ENCODE results near the gene WNT3.

WNT3 gene

GRCh38 chr17:46742565-46743270 is 75.8 kb downstream of the WNT3 start (continued):
- TF ChIP-seq ZNF184 (tag by site-specific recombination; IDR thresholded peaks at IDR 0.05) (peak; percentile 95), ZNF132 (tag by site-specific recombination; IDR thresholded peaks at IDR 0.05; ENCODE audit: borderline replicate concordance) (0 out of 2 replicates have a peak, but pooled peaks have one; percentile 34), INSM2 (tag by site-specific recombination; IDR thresholded peaks at IDR 0.05) (no peak), ZBTB44 (tag by site-specific recombination; IDR thresholded peaks at IDR 0.05) (peak; percentile 71), ZNF549 (tag by site-specific recombination; IDR thresholded peaks at IDR 0.05) (peak; percentile 38; the same call in 1 of the 2 replicates)

GRCh38 chr17:46741122-46741730 is 77.3 kb downstream of the WNT3 start:
- H3K4me3 ChIP-seq (ENCODE audit: low read depth, low read length): no peak overlapping the region
- CTCF ChIA-PET: interaction anchor here (1.3 kb wide), 1 partner anchor 94 kb away, joined by 3 read pairs; no protein-coding TSS in a partner anchor

GRCh38 chr17:46739982-46740381 is 78.5 kb downstream of the WNT3 start:
- Histone ChIP-seq H3K36me3 (ENCODE audit: control insufficient read depth in 2 of 2, insufficient read depth in 1 of 2, low read length in 2 of 2) (no peaks in the 10 kb centered on the region), H3K27ac (ENCODE audit: extremely low read depth, low read depth, low read length) (no peak overlapping the region), H3K4me3 (ENCODE audit: low read depth, low read length) (no peak overlapping the region), H3K4me1 (ENCODE audit: control insufficient read depth, insufficient read depth, low read length) (peaks cover 5% of the 10 kb centered on the region), H3K9me3 (ENCODE audit: control insufficient read depth, insufficient read depth, low read depth, low read length) (no peaks in the 10 kb centered on the region)
- POLR2A ChIA-PET: no interaction called here
- CTCF ChIA-PET: interaction anchor here (0.6 kb wide), 1 partner anchor 1715 kb away, joined by 3 read pairs; no protein-coding TSS in a partner anchor
- TF ChIP-seq ZNF473 (tag by site-specific recombination; IDR thresholded peaks at IDR 0.05) (no peak), ZNF701 (tag by site-specific recombination; IDR thresholded peaks at IDR 0.05) (no peak), TCF7L2 (IDR thresholded peaks at IDR 0.05; ENCODE audit: borderline replicate concordance, low read depth, low read length) (no peak), OVOL3 (tag by site-specific recombination; IDR thresholded peaks at IDR 0.05) (no peak), YY1 (tag by site-specific recombination; IDR thresholded peaks at IDR 0.05) (no peak), ZNF341 (tag by site-specific recombination; IDR thresholded peaks at IDR 0.05; ENCODE audit: low read depth) (no peak), PRDM2 (tag by site-specific recombination; IDR thresholded peaks at IDR 0.05; ENCODE audit: borderline replicate concordance) (no peak), ZNF530 (tag by site-specific recombination; IDR thresholded peaks at IDR 0.05; ENCODE audit: low read depth) (no peak)

More at GRCh38 chr17:46741122-46741730, 77.3 kb downstream of the WNT3 start:
- Histone ChIP-seq H3K36me3 (ENCODE audit: control insufficient read depth in 2 of 2, insufficient read depth in 1 of 2, low read length in 2 of 2) (no peaks in the 10 kb centered on the region), H3K4me1 (ENCODE audit: control insufficient read depth, insufficient read depth, low read length) (peaks cover 5% of the 10 kb centered on the region), H3K9me3 (ENCODE audit: control insufficient read depth, insufficient read depth, low read depth, low read length) (no peaks in the 10 kb centered on the region), H3K27ac (ENCODE audit: extremely low read depth, low read depth, low read length) (no peak overlapping the region)
- POLR2A ChIA-PET: no interaction called here
- TF ChIP-seq PRDM10 (tag by site-specific recombination; IDR thresholded peaks at IDR 0.05): peak; percentile 88
- no peak for TF ChIP-seq OVOL3 (tag by site-specific recombination; IDR thresholded peaks at IDR 0.05)
